HG03558 (cell line): ENCODE results near the gene STARD6.
"Not testable (repeated sequence)": the region's sequence is repeated elsewhere in the genome, so short reads cannot be mapped to it uniquely, and the experiment has no call there.

Source experiments
- ATAC-seq: cut with Tn5 transposase; IDR thresholded peaks from one replicate; pipeline ENCODE4 v1.9.1; 2021; ENCODE audit warnings: moderate number of reproducible peaks; ENCODE audit not compliant: unreplicated experiment; ENCODE audit errors: extremely low read depth

STARD6 gene, protein sequence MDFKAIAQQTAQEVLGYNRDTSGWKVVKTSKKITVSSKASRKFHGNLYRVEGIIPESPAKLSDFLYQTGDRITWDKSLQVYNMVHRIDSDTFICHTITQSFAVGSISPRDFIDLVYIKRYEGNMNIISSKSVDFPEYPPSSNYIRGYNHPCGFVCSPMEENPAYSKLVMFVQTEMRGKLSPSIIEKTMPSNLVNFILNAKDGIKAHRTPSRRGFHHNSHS

DNA sequence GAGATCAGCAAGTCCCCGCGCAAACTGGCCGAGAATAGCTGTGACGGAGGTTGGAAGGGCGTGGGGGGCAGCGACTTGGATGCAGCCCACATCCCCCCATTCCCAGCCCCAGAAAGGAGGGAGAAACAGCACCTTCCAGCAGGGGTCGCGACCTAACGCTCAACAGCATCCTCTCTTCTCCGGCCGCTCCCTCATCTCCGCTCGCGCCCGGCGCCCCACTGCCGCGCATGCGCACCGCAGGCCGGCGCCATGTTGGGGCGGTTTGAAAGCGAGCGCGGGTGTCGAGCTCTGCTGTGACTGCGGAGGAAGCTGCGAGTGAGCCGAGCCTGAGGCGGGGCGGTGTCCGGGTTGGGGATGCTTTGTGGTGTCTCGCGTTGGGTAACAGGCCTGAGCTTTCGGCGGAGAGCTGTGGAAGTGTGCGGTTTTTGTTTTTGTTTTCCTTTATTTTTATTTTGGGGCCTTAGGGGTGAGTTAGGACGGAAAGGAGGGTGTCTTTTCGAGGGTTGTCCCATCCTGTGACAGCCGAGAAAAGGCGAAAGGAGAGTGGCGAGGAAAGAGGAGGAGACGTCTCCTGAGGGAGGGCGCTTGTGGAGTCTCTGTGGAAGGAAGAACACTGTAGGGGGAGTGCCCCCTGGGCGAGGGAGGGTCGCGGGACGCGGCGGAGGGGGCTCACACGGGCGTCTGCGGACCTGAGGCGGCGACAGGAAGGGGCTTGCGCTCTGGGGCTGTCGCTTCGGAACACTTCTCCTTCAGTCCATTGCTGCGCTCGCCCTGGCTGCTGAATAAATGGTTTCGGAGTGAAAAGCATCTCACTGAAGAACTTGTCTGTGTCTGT, at the start of gene STARD6, which contains the start of gene C18orf54:
Gene STARD6, minus strand, starts transcription at position 199 of the 835 bp plus-strand sequence. CDS start 3,285 bp downstream, outside the sequence.
Gene C18orf54, plus strand, starts transcription at position 247 of the 835 bp plus-strand sequence. CDS start 2,667 bp downstream, outside the sequence.
- ATAC-seq = peak; percentile 93

DNA sequence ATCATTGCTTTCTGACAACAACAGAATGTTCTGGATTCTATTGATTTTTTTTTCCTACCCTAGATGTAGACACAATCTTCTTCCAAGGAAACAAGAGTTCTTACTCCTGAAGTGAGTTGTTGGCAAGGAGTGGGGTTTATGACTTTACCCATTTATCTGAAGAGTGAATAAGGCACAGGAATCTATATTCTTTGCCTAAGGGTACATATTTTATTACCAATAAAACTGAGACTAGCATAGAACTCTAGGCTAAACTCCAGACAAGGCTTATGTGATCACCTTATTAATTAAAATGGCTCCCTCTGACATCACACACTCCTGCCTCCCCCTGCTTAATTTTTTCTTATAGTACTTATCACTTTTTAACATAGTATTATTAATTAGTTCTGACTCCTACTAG, 47.6 kb upstream of the STARD6 start:
- ATAC-seq = no peak

DNA sequence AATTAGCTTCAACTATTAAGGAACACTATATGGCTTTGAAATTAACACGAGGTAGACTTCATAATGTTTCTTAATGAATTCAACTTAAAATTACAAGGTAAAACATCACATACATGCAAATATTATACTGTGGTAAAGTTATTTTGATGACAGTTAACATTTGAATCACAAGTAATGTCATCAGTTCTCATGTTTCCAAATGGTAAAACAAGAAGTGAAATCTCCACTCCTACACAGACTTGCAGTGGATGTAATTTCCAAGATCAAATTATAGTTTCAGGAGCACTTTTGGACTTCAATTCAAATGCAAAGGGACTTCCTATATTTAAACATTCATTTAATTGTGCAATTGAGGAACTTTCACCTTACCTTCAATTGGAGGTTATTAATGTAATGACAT, 39.1 kb upstream of the STARD6 start:
- no peak for ATAC-seq

DNA sequence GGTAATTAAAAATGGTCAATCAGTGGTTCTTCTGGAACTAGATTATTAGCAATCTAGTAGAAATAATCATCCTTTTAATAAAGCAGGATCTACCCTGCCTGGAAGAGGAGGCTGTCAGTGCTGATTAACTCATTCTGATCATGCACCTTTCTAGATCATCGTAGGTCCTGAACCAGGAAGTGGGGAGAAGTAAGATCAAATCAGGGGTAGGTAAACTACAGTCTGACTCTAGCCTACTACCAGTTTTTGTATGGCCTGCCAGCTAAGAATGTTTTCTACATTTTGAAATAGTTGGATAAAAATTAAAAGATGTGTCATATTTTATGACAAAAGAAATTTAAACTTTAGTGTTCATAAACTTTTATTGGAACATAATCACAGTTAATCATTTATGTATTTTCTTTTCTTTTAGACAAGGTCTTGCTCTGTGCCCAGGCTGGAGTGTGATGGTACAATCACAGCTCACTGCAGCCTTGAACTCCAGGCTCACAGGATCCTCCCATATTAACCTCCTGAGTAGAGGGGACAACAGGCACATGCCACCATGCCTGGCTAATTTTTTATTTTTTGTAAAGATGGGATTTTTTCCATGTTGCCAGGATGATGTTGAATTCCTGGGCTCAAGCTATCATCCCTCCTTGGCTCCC, 36.1 kb upstream of the STARD6 start:
- ATAC-seq = no peak

DNA sequence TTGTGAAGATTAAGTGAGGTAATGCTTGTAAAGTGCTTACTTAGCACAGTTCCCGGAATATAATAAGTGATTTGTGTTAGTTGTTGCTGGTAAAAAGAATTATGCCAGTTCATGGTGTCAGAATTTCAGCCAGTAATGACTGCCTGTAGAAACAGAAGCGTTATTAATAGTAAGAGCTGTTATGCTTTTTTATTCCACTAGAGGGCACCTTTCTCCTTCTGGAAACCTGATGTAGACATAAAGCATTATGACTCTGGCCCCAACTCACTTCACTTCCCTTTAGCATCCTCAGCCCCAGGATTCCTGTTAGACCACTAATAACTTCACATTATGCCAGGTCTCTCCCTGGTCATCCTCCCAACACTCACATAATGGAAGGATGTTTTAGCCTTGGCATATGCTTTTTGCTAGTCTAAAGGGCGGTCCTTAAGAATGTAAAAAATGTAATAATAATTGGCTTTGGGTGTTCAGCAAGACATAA, 34.9 kb upstream of the STARD6 start:
- peak; percentile 34 for ATAC-seq

DNA sequence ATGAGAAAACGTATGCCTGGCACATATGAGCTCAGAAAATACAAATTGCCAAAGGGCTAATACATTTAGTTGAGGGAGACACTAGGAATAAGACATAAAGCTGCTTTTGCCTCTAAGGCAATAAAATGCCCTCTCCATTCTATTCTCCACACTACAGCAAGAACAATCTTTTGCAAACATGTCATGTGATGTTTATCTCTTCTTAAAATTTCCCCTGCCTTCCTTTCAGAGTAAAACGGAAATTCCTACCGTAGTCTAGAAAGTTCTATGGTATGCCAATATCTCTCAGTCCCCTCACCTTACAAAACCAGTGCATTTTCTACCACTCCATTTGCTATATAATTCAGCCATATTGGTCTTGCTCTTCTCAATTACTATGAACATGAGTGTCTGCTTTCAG, 33.2 kb upstream of the STARD6 start:
- ATAC-seq = no peak

DNA sequence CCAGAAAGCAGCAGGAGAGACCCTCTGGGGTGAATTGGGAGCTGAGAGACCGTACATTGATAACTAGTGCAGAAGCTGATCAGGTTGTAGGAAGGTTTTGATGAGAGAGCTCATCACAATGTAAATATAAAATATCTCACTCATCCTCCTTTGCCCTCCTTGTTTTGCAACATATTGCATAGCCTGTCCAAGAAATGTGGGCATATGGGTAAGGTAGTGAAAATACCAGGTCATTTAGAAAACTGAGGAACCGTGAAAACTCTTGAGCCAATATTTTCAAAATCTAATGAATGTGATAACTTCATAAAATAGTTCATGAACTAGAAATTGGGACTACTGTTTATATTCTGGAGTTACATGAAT, 31.5 kb upstream of the STARD6 start:
- ATAC-seq = no peak

DNA sequence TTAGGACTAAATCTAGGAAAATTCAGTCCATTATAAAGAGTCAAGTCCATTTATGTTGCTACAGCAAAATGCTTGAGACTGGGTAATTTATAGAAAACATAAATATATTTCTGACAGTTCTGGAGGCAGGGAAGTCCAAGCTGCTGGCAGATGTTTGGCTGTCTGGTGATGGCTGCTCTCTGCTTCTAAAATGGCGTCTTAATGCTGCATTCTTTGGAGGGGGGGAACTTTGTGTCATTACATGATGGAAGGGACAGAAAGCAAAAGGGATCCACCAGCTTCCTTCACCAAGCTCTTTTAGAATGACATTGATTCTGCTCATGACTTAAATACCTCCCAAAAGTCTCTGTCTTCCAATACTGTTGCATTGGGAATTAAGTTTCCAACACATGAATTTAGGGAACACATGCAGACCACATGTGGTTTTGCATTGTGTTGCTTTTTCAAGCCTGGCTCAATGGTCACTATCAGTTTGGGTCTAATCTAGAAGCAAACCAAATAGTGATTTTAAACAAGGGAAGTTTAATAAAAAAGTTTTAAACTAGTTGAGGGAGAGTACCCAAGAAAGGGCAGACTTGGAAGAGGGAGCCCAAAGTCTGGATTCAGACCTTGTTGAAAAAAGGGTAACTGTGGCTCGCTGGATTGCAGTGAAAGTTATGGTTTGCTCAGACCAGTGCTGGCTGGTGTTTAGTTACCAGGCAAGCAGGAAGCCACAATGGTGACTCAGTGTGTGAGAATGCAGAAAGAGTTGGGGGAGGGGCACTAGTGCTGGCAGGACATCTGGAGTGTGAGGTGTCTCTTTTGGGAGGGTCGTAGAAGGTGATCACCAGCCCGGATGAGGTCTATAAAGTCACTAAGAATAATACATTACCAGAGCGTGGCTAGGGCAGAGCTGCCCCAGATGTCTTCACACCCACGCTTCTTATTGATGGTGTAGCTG, 30.8 kb upstream of the STARD6 start:
- peak; percentile 95 for ATAC-seq

DNA sequence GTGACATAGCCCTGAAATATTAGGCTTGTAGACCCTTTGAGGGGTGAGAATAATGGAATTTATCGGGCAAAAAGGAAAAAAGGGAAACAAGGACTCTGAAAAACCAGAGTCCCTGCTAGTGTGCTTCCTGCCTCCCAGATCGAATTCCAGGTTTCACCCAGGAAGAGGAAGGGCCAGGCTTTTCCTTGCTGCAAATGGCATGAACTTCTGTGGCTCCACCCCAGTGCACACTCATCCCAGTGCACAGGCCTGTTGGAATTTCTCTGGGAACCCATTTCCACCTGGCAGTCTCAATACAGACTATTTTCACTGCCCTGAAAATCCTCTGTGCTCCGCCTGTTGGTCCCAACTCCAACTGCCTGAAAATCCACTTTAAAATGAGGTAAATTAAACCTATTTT, 30.0 kb upstream of the STARD6 start:
- ATAC-seq = no peak

DNA sequence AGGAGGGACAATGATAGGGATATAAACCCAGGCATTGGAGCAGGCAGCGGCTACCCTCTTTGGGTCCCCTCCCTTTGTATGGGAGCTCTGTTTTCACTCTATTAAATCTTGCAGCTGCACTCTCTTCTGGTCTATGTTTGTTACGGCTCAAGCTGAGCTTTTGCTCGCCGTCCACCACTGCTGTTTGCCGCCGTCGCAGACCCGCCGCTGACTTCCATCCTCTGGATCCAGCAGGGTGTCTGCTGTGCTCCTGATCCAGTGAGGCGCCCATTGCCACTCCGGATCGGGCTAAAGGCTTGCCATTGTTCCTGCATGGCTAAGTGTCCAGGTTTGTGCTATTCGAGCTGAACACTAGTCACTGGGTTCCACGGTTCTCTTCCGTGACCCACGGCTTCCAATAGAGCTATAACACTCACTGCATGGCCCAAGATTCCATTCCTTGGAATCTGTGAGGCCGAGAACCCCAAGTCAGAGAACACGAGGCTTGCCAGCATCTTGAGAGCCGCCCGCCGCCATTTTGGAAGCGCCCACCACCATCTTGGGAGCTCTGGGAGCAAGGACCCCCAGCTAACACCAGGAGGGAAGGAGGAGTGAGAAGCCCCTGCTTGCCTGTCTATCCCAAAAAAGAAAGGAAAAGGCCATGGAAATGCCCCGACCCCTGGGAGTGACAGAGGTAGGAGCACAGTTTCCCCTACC, 29.3 kb upstream of the STARD6 start:
- not testable (repeated sequence) for ATAC-seq

- no peak for ATAC-seq
Observed at GRCh38 chr18:54386043-54386442, 28.4 kb upstream of the STARD6 start.

DNA sequence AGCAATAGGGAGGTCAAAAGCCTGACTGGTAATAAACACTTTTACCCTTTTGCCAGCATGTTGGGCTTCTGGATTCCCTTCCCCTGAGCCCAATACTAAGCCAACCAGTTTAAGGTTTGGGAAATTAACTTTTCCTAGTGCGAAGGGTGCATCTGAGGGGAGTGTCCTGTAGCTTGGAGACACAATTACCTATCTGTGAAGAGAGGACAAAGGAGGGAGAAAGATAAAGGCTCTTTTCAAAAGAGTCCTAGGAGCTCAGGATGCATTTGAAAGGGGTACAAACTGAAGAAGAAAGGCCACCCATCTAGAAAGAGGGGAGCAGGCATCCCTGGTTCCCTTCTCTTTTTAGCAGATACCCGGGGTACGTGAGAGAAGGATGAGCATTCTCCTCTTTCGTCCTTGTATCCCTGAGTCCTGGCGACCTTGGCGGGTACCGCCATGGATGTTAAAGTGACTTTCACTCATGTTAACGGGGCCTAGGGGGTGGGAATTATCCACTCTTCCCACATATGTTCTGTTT, 25.1 kb upstream of the STARD6 start:
- no peak for ATAC-seq

- no peak for ATAC-seq
Observed at GRCh38 chr18:54382076-54382475, 24.4 kb upstream of the STARD6 start.

- no peak for ATAC-seq
Observed at GRCh38 chr18:54381640-54382039, 24.0 kb upstream of the STARD6 start.

- ATAC-seq = no peak
Observed at GRCh38 chr18:54378057-54378456, 20.4 kb upstream of the STARD6 start.

GRCh38 chr18:54360406-54360805, 2.7 kb upstream of the STARD6 start:
- ATAC-seq = no peak

DNA sequence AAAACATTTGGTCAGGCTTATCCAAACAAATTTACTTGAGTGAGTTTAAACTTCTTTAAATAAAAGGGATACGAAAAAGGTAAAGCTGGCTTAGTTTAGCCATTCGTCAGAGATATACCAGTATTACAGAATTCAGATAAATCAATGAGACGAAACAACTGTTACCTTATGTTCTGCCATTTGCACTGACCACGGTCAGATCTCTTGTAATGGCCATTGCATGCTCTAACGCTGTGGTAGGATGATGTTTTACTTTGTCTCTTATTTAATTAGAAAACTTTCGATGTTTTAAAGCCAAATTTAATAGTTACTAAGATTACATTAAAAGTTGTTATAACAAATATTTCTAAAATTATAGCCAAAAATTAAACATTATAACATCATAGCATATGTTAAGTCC, 1.6 kb upstream of the STARD6 start:
- no peak for ATAC-seq

- ATAC-seq = no peak
Observed at GRCh38 chr18:54358495-54359040, 910 bp upstream of the STARD6 start.
